GM21529 (cell line): ENCODE data around the gene CRCP.
"Not testable (repeated sequence)": the region's sequence is repeated elsewhere in the genome, so short reads cannot be mapped to it uniquely, and the experiment has no call there.

Source experiments
- ATAC-seq: cut with Tn5 transposase; IDR thresholded peaks from one replicate; pipeline ENCODE4 v1.9.1; 2021; ENCODE audit not compliant: unreplicated experiment

Gene CRCP

DNA sequence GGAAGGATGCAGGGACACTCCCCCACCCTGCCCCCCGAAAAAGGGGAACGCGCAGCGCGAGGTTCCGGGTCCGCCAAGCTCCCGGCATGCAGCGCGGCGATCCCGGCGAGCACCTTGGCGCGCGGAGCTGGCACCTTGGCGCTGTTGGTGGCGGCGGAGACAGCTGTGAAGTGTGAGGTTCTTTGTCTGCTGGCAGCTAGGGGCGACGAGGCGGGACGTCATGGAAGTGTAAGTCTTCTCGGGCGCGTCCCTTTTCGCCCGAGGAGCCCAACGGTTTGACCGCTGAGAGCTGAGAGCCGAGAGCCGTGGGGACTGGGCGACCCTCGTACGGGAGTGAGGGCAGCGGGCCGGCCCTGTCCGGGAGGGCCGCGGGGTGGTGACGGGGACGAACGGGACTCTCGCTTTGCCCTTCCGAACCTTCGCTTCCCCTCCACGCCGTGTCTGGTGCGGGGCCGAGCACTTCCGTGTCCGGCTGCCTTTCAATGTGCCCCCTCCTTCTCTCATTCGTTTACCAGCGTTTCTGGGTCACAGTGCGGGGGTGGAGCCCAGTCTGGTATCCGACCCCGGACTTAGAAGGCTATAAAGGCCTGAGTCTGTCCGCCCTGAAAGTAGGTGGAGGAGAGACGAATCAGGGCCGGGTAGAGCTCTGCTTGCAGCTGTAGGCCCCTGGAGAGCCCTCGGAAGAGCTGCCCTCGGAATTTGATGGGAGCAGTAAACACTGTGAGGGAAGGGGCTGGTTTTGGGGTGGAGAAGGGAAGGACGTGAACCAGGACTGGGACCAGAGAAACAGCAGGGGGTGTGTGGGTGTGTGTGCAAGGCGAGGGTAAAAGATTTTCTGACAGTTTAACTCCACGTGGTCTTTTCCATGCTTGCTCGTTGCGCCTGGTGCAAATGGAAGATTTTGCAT, at the start of gene CRCP:
TSS of gene CRCP (plus strand) at position 105 of the 907 bp plus-strand sequence. CDS start at position 221, 116 bp downstream.
- ATAC-seq, result peak; percentile 91

DNA sequence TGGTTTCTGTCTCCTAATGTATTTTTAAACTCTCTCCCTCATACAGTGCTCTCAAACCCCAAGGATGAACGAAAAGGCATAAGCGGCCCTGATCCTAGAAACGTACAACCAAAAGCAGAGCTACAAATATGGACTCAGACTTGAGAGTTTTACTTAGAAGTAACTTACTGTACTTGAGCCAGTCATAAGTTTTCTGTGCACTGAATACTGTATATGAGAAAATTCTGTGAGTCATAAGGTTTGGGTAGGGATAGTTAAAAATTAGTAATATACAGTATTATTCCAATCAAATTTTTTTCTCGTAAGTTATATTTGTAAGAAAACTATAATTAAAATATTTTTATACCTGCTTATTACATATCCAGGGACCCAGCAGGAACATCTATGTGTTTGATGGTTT, 44.9 kb upstream of the CRCP start:
- no peak for ATAC-seq

DNA sequence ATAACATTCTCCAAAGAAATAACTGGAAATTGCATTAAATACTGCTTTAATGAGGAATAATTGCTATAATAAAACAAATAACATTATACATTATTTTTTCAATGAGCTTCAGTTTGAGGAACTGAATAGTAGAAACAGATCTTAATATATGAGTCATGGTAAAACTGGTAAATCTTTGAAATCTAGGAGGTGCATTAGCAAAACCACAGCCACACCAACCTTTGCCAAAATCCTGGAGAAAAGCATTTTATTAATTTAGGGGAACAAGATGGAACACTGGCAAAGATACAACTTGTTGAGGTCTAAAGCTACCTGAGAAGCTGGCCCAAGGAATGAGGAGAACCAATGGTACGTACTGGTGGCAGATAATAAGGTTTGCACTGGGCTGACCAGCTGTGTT, 44.4 kb upstream of the CRCP start:
- no peak for ATAC-seq

DNA sequence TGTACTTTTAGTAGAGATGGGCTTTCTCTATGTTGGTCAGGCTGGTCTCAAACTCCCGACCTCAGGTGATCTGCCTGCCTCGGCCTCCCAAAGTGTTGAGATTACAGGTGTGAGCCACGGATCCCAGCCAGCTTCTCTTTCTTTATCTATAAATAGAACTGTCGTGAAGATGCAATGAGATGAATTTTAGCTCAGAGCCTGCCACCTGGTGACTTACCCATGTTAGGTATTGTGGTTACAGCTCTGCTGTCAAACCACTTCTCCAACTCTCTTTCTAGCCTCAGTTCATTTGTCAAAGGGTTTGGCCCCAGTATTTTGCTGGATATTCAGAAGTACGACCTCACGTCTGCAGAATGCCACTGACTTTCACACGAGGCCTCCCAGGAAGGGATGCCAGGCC, 42.4 kb upstream of the CRCP start:
- ATAC-seq, result not testable (repeated sequence)

DNA sequence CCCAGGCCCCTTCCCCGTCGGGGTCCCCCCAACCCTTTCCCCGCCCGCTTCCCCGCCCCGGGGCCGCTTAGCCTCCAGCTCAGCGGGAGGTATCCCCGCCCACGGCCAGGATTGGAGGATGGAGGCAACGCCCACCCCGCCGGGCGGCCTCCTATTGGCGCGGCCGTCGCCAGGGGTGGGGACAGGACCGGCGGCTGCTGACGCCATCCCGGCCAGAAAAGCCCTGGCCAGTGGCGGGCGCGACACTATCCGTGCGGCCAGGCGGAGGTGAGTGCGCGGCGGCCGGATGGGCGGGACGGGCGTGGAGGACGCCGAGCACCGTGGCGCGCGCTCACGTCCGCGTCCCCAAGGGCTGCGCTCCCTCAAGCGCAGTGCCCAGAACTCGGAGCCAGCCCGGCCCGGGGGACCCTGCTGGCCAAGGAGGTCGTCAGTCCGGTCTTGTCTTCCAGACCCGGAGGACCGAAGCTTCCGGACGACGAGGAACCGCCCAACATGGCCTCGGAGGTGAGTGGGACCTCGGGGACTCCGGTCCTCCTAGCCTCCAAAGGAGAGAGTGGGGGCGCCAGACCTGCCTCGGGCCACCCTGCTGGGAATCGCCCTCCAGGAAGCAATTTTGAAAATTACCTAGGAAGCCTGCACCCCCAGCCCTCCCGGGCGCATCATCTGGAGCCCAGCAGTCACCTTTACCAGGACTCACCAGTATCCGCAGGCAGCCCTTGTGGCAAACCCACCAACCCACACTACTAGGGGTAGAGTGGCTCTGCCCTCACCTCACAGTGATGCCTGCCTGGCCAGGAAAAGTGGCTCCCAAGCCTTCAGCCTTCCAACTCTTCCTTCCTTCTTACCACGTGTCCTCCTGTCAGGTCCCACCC, 38.8 kb upstream of the CRCP start, which contains the start of gene ASL:
TSS of gene ASL (plus strand) at position 230 of the 872 bp plus-strand sequence. CDS start at position 493, 263 bp downstream.
- peak; percentile 99 for ATAC-seq

DNA sequence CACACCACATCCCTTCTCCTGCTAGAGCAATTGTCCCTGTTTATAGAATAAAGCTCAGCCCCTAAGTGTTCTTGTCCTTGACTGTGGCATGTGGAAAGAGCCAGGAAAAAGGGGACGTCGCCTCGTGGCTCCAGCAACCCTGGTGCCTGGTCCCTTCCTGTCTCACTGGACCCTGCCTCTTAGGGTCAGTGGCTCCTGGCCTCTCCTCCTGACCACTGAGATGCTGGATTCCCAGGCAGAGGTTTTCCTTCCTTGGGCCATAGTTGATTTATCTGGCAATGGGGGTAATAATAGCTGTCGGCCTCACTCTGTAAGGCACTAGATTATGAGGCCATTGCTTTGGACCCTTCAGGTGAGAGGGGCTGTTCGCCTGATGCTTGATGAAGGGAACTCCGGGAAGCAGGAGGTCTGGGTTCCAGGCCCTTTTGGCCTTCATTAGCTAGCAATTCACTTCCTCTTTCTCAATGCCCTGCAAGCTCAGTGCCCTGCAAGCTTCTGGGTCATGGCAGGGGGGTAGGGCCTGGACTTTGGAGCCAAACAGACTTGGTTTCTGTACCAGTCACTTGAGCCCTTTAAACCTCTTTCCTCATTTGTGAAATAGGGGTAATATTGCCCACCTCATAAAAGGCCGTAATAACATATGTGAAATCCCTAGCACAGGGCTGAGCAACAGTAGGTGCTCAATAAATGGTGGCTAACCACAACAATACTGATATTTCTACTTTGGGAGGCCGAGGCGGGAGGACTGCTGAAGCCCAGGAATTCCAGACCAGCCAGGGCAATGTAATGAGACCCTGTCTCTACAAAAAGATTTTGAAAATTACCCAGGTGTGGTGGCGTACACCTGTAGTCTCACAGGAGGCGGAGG, 38.0 kb upstream of the CRCP start:
- ATAC-seq, result no peak

DNA sequence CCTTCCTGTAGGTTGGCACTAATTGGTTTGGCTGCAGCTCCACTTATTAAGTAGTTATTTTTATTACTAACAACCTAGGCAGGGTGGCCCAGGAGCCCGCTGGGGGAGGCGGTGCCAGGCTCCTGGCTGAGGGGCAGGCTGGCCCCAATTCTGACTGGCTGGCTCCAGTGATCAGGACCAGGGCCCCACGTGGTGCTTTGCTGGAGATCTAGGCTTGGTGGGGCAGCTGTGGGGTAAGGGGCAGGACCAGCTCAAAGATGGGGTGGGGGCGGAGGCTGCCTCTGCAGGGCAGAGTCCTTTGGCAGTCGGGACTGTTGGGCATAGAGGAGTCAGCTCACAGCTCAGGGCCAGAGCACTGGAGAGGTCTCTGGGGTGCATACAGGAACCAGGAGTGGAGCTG, 36.6 kb upstream of the CRCP start:
- ATAC-seq, result no peak

DNA sequence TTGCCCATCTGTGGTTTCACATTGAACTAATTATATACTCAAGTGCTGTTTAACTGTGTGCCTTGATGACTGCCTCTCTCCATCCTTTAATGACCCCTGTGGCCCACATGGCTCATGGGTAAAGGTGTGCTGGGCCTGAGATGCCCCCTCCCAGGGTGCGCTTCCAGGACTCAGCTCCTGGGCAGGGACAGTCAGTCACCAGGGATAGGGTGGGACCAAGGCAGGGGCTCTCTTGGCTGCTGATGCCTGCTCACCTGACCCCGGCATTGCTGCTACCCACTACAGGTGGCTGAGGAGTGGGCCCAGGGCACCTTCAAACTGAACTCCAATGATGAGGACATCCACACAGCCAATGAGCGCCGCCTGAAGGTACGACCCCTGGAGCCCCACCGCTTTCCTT, 32.6 kb upstream of the CRCP start:
- no peak for ATAC-seq

DNA sequence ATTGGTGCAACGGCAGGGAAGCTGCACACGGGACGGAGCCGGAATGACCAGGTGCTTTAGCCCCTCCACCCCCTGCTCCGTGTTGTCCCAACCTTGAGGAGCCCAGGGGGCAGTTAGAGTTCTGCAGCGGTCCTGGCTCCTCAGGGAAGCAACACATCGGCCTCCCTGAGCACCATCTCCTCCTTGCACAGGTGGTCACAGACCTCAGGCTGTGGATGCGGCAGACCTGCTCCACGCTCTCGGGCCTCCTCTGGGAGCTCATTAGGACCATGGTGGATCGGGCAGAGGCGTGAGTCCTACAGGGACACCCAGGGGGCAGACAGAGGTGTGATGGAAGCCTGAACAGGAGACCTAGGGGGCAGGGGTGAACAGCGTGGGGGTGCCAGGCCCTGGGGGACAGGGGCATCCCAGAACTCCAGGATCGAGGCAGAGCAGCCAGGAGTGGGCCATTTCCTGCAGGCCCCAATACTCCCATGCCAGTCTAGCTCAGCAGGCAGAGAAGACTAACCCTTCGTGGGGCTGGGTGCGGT, 31.7 kb upstream of the CRCP start:
- ATAC-seq, result no peak

DNA sequence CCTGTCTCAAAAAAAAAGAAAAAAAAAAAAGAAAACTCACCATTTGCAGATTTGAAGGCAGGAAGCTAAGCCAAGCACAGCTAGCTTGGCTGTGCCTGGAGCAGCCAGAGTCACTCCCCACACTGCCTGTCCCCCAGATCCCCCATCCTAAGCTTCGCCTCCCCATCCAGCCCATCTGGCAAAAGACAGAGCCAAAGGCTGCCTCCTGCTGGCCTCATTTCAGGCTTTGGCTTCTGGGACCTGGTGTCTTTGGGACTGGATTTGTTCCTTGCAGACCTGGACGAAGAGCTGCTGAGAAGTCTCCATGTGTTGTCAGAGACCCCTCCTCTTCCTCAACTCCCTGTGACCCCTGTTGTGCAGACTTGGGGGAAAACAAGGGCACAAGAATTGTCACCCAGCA, 31.0 kb upstream of the CRCP start:
- ATAC-seq, result no peak

DNA sequence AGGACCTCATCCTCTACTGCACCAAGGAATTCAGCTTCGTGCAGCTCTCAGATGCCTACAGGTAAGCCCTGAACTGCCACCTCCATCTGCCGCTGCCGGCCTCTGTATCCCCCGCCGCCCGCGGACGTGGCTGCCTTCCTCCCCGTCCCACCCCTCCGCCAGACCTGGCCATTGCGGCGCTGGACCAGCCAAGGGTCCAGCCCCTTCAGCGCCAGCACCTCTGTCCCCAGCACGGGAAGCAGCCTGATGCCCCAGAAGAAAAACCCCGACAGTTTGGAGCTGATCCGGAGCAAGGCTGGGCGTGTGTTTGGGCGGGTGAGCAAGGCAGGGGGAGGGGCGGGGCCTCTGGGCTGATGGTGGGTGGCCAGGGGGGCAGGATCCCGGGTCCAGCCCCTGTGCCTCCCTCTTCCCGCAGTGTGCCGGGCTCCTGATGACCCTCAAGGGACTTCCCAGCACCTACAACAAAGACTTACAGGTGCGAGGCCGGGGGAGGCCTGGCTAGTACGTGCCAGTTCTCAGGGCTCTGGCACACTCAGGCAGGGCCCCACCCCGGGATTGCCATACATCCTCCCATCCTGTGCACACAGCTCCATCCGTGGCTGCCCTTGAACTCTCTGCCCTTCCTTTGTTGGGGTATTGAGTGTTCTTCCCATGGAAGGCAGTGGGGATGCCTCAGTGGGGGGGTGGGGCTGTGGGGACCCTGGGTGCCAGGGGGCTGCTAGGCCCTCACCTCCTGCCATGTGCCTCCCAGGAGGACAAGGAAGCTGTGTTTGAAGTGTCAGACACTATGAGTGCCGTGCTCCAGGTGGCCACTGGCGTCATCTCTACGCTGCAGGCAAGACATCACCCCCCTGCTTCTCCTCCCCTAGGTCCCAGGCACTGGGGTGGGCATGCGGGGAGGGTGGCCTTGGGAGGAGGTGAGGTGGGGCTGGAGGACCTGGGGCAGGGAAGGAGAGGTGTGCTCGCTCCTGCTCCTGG, 25.5 kb upstream of the CRCP start:
- no peak for ATAC-seq

DNA sequence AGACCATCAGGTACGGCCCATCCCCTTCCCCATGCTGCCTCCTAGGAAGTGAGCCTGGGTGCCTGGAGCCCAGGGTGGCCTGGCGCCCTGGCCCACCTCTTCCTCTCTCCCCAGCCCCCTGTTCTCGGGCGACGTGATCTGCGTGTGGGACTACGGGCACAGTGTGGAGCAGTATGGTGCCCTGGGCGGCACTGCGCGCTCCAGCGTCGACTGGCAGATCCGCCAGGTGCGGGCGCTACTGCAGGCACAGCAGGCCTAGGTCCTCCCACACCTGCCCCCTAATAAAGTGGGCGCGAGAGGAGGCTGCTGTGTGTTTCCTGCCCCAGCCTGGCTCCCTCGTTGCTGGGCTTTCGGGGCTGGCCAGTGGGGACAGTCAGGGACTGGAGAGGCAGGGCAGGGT, 22.0 kb upstream of the CRCP start:
- ATAC-seq, result no peak

DNA sequence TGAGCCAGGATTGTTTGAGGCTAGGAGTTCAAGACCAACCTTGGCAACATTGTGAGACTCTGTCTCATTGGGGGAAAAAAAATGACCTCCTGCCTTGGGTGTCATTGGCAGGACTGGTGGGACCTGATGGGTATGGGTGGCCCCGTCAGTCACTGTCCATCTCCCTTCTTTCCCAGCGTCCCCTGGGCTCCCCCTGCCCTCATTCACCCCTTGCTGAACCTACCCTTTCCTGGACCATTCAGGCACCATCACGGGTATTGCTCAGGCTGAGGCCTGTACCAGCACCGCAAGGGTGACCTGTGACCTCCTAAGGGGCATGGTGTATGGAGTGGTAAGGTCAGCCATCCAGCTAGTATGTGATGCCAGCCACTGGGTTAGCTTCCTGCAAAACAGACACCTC, 19.6 kb upstream of the CRCP start:
- no peak for ATAC-seq

DNA sequence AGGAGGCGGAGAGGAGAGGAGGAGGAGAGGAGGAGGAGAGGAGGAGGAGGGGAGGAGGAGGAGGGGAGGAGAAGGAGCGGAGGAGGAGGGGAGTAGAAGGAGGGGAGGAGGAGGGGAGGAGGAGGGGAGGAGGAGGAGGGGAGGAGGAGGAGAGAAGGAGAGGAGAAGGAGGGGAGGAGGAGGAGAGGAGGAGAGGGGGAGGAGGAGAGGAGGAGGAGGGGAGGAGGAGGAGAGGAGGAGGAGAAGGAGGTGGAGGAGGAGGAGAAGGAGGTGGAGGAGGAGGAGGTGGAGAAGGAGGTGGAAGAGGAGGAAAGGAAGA, 15.5 kb upstream of the CRCP start:
- no peak for ATAC-seq

DNA sequence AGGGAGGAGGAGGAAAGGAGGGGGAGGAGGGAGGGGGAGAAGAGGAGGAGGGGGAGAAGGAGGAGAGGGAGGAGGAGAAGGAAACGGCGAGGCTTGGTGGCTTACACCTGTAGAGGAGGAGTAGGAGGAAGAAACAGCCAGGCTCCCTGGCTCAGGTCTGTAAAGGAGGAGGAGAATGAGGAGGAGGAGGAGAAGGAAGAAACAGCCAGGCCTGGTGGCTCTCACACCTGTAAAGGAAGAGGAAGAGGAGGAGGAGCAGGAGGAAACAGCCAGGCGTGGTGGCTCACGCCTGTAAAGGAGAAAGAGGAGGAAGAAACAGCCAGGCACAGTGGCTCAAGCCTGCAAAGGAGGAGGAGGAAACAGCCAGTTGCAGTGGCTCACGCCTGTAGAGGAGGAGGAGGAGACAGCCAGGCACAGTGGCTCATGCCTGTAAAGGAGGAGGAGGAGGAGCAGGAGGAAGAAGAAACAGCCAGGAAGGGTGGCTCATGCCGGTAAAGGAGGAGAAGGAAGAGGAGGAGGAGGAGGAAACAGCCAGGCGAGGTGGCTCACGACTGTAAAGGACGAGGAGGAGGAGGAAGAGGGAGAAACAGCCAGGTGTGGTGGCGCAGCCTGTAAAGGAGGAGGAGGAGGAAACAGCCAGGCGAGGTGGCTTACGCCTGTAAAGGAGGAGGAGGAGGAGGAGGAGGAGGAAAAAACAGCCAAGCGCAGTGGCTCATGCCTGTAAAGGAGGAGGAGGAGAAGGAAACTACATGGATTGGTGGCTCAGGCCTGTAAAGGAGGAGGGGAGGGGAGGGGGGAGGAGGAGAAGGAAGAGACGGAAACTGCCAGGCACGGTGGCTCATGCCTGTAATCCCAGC, 14.9 kb upstream of the CRCP start:
- peak; percentile 72 for ATAC-seq

DNA sequence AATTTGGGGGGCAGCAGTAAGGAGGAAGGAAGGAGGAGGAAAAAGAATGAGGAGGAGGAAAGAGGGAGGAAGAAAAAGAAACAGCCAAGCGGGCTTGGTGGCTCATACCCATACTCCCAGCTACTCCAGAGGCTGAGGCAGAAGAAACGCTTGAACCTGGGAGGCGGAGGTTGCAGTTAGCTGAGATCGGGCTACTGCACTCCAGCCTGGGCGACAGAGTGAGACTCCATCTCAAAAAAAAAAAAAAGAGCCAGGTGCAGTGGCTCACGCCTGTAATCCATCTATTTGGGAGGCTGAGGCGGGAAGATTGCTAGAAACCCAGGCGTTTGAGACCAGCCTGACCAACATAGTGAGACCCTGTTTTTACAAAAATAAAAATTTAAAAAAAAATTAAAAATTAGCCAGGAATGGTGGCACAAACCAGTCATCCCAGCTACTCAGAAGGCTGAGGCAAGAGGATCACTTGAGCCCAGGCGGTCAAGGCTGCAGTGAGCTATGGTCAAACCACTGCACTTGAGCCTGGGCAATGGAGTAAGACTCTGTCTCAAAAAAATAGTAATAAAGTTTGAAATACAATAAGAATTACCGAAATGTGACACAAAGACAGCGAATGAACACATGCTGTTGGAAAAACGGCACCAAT, 14.1 kb upstream of the CRCP start:
- peak; percentile 14 for ATAC-seq

DNA sequence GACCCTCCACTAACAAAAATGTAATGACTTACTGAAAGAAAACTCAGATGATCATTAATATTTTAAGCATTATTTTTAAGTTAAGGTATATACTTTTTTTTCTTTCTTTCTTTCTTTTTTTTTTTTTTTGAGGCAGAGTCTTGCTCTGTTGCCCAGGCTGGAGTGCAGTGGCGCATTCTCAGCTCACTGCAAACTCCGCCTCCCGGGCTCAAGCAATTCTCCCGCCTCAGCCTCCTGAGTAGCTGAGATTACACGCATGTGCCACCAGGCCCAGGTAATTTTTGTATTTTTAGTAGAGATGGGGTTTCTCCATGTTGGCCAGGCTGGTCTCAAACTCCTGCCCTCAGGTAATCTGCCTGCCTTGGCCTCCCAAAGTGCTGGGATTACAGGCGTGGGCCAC, 12.5 kb upstream of the CRCP start:
- not testable (repeated sequence) for ATAC-seq

DNA sequence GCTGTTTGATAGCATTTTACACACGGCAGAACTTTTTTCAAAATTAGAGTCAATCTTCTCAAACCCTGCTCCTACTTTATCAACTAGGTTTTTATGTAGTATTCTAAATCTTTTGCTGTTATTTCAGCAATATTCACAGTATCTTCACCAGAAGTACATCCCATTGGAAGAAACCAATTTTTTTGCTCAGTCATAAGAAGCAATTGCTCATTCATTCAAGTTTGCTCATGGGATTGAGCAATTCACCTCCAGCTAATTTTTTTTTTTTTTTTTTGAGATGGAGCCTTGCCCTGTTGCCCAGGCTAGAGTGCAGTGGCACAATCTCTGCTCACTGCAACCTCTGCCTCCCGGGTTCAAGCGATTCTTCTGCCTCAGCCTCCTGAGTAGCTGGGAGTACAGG, 10.7 kb upstream of the CRCP start:
- ATAC-seq, result not testable (repeated sequence)
